Endothelial cell of umbilical vein (primary cell): ENCODE results near the gene TIAM1.

ENCODE experiments used
- EZH2 ChIP-seq: IDR thresholded peaks from 2 replicates; pipeline ENCODE4 v1.6.1; 2012; ENCODE audit warnings: borderline replicate concordance, low read depth, mild to moderate bottlenecking, moderate library complexity, low read length, inconsistent platforms; ENCODE audit not compliant: severe bottlenecking
- FOS ChIP-seq: IDR thresholded peaks from 2 replicates; pipeline ENCODE4 v1.6.1; 2011; ENCODE audit warnings: mild to moderate bottlenecking, low read length, moderate library complexity, borderline replicate concordance; ENCODE audit not compliant: insufficient read depth
- GATA2 ChIP-seq: IDR thresholded peaks from 2 replicates; pipeline ENCODE4 v1.7.0; 2011; ENCODE audit warnings: low read depth, mild to moderate bottlenecking, moderate library complexity, mixed read lengths, low read length; ENCODE audit not compliant: insufficient read length, insufficient read depth
- JUN ChIP-seq: IDR thresholded peaks from 2 replicates; pipeline ENCODE4 v1.6.1; 2011; ENCODE audit warnings: borderline replicate concordance, low read depth; ENCODE audit not compliant: insufficient read length, insufficient read depth
- MYC ChIP-seq: IDR thresholded peaks from one replicate; pipeline ENCODE4 v1.6.1; 2011; ENCODE audit warnings: mild to moderate bottlenecking, low read depth, low read length
- POLR2A ChIP-seq: IDR thresholded peaks from 2 replicates; pipeline ENCODE4 v1.6.1; 2012; ENCODE audit warnings: low read depth, mild to moderate bottlenecking, control low read depth, low read length
- POLR2AphosphoS5 ChIP-seq: IDR thresholded peaks from 2 replicates; pipeline ENCODE4 v1.6.1; 2012; ENCODE audit warnings: low read depth, mild to moderate bottlenecking, control low read depth, low read length, moderate library complexity; ENCODE audit not compliant: insufficient read depth
- TF ChIP-seq, protein P1 (sequence below), 2 donors: IDR thresholded peaks; 1 replicate in 1 of 2; 2 replicates in 1 of 2; pipeline ENCODE4 v1.5.1; 2011; ENCODE audit warnings: low read length in 2 of 2, mild to moderate bottlenecking in 2 of 2, moderate library complexity in 2 of 2, control low read depth in 1 of 2, inconsistent platforms in 1 of 2, low read depth in 1 of 2; ENCODE audit not compliant: insufficient read depth in 1 of 2; ENCODE audit errors: extremely low read depth in 1 of 2
- TF ChIP-seq, protein P2 (sequence below): IDR thresholded peaks from 2 replicates; pipeline ENCODE4 v1.6.1; 2011; ENCODE audit not compliant: insufficient read depth, insufficient read length

GRCh38 chr21:31222142-31222541, 121.9 kb downstream of the TIAM1 start:
- TF ChIP-seq EZH2 (no peak), POLR2A (no peak), MYC (no peak), POLR2AphosphoS5 (no peak), GATA2 (no peak), JUN (no peak), FOS (no peak)
- TF ChIP-seq, protein P1, sequence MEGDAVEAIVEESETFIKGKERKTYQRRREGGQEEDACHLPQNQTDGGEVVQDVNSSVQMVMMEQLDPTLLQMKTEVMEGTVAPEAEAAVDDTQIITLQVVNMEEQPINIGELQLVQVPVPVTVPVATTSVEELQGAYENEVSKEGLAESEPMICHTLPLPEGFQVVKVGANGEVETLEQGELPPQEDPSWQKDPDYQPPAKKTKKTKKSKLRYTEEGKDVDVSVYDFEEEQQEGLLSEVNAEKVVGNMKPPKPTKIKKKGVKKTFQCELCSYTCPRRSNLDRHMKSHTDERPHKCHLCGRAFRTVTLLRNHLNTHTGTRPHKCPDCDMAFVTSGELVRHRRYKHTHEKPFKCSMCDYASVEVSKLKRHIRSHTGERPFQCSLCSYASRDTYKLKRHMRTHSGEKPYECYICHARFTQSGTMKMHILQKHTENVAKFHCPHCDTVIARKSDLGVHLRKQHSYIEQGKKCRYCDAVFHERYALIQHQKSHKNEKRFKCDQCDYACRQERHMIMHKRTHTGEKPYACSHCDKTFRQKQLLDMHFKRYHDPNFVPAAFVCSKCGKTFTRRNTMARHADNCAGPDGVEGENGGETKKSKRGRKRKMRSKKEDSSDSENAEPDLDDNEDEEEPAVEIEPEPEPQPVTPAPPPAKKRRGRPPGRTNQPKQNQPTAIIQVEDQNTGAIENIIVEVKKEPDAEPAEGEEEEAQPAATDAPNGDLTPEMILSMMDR (IDR thresholded peaks at IDR 0.05; ENCODE audit: extremely low read depth in 1 of 2, insufficient read depth in 1 of 2, low read depth in 1 of 2, low read length in 2 of 2) = no peak
- TF ChIP-seq, protein P2, sequence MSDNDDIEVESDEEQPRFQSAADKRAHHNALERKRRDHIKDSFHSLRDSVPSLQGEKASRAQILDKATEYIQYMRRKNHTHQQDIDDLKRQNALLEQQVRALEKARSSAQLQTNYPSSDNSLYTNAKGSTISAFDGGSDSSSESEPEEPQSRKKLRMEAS = no peak
